Activated CD8-positive, alpha-beta memory T cell treated with anti-CD3 and anti-CD28 coated beads, Interleukin-2, amount 50 U/mL, for 24 hours (primary cell): ENCODE measurements around the gene ADAMTS13.

Experiments
- DNase-seq: peaks from one replicate; pipeline ENCODE4 v3.0.0-alpha.2; 2020; ENCODE audit errors: extremely low read depth

The ADAMTS13 gene

DNA sequence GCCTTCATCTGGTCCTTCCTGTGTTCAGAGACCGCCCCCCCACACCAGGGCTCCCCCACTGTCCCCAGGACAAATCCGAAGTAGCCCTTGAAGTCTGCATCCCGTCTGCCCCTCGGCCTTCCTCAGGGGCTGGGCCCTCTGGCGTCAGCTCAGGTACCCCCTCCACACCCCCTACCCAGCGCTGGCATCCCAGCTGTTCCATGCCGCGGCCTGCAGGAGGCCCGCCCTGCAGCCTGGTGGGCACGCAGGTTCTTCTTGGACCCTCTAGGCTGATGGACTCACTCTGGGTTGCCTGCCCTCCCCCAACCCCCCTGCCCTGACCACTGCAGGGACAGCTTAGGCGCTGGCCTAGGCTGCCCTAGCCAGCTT, 50.1 kb downstream of the ADAMTS13 start:
- DNase-seq = no peak

DNA sequence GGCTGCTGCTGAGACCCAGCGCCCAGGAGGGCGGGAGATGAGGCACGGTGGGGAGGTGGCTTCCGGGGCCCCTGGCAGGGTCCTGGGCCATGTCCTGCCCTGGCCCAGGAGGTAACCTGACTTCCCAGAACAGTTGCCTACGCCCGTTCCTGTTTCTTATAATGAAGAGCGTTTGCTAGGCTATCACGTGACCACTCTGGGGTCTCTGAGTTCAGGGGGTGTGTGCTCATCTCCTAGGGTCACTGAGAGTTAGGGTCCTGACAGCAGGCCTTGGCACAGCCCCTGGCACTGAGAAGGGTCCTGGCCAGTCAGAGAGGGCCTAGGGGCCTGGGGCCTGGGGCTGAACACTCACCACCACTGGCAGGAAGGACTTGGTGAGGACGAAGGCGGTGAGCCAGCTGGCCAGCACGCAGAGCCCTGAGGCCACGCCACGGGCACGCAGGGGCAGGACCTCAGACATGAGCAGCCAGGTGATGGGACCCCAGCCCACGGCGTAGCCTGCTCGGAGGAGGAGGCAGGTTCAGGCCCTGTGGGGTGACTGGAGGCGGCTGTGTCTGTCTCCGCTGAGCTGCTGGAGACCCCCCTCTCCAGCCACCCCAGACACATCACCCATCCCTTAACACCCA, 50.7 kb downstream of the ADAMTS13 start:
- DNase-seq = no peak

DNA sequence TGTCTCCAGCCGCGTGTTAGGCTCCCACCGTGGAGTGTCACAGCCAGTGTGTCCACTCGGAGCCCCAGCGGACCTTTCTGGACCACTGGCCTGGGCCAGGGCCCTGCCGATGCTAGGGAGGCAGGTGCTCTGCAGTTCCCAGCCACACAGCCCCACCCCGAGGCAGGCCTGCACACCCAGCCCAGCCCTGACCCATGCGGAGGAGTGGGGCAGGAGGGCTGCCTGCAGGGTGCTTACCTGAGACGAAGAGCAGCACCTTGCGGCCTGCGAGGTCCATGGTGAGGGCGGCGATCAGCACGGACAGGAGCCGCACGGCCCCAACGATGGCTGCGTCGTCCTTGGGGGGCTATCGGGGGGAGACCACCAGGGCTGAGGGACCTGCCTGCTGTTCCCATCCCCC, 51.6 kb downstream of the ADAMTS13 start:
- no peak for DNase-seq

DNA sequence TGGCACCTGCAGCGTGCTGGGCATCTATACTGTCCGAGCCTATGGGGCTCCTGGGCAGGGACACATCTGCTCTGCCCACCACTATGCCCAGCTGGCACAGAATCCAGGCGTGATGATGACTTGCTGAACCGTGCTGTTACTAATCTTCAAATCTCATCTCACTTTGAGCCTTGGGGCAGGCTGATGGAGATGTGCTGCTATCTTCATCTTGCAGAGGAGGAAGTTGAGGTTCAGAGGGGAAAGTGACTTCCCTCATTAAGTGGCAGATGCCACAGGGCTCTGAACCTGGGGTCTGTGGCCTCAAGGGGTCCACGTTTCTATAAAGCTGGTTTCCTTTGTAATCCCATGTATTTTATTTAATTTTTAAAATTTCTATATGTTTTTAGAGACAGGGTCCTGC, 52.0 kb downstream of the ADAMTS13 start:
- no peak for DNase-seq

DNA sequence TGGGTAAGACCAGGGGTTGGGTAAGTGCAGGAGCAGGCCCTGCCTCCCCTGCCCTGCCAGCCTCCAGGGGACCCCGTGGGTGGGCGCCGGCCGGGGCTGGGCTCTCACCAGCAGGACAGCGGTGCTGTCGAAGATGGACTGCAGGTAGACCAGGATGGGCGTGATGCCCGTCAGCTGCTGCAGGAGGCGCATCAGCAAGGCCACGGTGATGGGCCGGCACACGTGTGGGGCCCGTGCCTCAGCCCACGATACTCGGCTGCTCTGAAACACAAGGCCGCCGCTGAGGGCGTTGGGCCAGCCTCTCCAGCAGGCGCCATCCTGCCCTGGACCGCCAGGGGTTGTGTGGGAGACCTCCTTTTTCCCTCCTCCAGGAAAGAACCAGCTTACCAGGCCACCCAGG, 52.7 kb downstream of the ADAMTS13 start:
- DNase-seq = no peak

DNA sequence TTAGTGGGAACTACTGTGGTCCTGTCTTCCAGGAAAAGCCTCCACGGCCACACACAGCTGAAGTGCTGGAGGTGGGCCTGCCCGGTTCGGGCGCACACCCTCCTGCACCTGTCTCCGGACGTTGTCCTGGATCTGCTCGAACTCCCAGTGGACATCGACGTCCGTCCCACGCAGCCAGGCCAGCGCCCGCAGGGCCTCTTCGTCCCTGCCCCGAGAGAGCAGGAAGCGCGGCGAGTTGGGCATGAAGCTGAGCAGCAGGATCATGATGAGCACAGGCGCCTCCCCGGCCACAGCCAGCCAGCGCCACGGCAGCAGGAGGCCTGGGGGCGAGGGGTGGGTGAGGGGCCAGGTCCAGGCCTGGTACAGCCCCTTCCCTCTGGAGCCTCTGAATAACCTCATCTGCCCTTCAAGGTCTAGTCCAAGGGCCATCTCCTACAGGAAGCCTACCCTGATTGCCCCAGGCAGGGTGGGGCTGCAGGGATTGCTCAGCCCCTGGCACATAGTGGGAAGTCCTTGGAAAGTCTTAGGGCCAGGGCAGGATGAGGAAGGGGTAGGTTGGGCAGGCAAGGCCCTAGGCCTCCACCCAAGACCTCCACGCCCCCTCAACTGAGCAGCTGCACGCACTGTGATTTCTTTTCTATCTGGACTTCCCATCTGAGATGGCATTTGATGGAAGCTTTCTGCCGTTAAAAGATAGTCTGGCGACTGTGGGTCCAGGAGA, 53.3 kb downstream of the ADAMTS13 start:
- no peak for DNase-seq

DNA sequence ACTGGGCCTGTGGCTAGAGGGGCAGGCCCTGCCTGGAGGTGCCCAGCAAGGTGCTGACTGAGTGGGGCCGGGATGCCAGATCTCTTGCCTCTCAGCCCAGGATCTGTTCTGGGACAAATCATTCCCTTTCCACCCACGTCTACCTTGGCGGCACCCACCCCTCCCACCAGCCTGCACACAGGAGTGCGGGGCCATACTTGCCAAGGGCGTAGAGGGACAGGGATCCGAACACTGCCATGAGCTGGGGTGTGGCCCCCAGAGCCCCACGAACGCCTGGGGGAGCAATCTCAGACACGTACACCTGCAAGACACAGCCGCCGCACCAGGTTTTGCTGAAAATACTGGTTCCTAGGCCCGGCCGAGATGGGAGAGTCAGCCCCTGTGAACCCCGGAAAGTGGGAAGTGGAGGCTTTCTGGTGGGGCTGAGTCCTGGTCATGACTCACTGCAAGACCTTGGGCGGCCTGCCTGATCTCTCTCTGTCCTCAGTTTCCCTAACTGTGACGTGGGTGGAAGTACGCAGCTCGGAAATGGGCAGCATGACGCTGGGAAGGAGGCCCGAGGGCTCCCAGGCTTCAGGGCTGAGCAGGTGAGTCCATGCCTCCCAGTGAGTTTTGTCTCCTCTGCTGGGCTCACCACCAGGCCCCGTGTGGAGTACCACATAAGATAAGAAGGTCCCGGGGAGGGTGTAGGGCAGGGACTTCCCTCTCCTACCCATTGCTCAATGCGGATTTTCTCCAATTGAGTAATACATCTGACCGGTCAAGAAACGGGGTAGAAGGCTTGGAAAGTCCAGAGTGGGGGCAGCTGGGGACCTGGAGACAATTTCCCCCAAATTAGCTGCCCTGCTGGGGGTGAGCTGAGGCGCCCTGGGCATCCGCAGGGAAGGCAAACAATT, 54.1 kb downstream of the ADAMTS13 start:
- no peak for DNase-seq

DNA sequence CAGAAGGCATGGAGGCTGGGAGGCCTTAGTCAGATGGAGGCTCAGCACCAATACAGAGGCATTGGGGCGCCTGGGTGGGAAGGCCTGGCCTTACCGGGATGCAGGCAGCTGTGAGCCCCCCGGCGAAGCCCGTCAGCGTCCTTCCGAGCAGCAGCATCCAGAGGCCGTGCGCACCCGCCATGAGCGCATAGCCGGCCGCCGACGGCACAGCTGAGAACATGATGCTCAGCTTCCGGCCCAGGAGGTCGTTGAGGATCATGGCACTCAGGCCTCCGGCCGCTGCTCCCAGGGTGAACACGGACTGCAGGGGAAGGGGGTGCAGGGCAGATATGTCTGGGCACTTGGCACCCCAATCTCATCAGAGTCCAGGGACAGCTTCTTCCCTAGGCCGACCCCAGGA, 54.8 kb downstream of the ADAMTS13 start:
- no peak for DNase-seq

DNA sequence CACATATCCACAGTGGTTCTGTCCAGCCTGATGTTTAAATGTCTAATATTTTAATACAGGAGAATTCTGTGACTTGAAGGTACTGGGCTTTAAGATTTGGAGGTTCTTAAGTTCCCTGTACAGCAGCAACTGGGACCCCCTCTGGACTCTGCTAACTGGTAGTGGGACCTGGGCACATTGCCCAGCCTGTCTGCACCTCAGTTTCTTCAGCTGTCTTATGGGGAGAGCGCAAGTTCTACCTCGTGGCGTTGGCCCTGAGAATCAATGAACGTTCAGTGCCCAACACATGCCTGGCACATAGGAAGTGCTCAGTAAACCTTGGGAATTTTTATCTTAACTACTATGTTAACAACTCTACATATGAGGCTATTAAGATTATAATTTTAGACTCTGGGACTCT, 55.3 kb downstream of the ADAMTS13 start:
- no peak for DNase-seq

DNA sequence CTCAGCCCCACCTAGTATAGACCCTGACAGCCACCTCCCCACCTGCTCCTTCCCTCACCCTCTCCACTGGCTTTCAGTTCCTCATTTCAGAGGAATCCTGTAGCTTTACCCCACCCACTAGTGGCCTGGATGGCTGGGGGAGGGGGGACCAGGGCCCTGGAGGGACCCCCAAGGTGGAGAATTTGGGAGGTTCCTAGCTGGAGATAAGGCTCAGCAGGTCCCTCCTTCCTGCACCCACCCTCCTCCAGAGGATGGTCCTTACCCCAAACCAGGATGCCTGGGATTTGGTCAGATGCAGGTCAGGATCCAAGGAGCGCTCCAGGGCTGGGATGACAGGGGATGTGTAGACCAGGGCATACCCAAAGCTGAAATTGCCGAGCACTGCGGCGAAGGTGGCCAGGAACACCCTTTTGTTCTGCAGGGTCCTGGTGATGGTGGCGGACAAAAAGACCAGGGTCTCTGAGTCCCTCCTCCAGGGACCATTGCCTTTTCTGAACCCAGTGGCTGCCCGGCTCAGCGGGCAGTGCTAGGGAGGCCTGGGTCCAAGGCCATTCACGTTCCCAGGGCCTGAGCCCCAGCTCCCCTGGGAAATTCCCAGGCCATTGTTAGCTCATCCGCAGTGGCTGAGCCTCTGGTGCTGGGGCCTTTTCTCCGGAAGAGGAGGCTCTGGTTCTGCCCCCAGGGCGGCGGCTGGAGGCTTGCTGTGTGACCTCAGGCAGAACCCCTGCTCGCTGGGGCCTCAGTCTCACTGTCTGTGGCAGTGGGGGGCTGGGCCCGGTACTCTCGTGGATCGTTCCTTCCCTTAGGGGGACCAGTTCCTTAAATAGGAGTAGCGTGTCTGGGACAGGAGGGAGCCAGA, 56.1 kb downstream of the ADAMTS13 start:
- DNase-seq = no peak

DNA sequence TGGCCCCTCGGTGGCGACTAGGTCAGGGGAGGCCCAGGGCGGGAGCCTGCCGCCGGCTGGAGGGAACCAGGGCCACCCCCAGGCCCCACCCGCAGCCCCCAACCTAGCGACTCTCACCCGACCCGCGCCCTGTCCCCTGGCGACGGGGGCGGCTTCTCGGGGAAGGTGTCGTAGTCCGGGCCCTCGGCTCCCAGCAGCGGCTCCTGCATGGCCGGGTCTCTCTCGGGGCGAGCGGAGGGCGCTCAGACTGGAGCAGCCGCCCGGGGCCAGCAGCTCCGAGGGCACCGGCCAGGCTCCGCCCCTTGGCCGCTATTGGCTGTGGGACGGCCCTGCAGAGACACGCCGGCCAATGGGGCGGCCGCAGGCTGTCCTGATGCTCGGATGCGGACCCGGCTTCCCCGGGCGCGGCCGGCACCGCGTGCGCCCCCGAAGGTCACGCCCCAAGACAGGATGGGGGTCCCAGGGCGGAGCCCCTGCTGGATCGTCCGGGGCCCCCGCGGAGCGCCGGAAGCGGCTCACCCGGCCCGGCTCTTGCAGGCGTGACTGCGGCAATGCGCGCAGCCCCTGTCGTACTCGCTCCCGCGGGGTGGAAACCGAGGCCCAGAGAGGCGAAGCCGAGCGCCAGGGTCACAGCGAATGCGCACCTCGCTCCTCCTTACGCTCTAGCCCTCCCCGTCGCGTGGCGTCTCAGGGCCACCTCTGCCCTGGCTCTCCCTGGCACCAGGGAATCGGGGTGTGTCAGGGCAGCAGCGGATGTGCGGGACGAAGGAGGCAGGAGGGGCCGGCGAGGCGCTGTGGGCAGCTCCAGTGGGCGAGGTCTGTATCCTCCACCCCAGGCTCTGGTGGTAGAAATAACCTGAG, 56.9 kb downstream of the ADAMTS13 start, which contains the start of gene SLC2A6:
Gene SLC2A6 (minus strand): TSS at position 249 of the 861 bp plus-strand sequence. CDS start 40 bp downstream, at position 209.
- DNase-seq = peak; percentile 52

DNA sequence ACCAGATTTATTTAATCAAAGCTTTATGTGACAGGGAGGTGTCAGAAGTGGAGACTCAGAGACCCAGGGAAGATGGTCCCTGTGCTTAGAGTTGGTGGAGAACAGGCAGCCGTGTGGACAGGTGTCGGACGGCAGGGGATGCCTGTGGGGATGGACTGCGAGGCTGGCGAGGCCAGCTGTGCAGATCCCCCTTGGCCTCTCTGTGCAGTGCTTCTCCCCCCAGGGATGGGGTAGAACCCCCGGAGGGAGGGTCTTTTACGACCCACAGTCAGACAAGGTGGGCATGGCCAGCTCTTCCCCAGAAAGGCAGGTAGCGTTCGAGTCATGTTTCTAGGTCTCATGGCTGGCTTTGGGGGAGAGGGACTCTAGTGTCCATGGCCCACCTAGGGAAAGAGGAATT, 61.4 kb downstream of the ADAMTS13 start:
- no peak for DNase-seq

DNA sequence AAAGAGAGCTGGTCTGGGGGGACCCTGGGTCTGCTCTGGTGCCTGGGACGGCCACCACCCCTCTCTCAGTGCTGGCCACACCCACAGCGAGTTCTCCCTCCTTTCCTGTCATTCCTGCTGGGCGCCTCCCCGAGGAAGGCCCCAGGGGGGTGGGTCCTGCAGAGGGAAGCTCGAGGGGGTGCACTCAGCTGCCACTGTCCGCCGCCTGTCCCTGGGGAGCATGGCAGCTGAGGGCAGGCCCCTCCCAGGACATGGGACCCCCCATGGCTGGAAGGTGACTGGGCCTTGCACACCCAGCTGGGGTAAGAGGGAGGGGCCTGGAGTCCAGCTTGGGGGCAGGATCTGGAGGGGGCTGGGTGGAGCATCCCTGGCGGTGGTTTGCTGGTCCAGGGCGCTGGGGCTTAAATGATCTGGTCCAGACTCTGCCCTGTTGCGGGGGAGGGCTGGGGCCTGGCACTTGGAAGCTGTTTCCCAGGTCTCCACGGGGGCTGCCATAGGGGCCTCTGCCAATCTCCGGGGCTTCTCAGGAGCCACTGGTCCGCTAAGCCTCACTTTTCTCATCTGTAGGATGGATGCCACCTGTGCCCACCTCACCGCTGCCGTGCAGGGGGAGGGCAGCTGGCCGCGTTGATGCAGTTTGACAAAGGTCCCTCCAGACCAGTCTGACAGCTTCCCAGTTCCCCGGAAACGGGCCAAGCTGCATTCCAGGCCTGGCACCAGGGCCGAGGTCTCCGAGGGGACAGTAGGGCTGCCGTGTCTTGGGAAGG, 62.7 kb downstream of the ADAMTS13 start:
- DNase-seq = no peak

DNA sequence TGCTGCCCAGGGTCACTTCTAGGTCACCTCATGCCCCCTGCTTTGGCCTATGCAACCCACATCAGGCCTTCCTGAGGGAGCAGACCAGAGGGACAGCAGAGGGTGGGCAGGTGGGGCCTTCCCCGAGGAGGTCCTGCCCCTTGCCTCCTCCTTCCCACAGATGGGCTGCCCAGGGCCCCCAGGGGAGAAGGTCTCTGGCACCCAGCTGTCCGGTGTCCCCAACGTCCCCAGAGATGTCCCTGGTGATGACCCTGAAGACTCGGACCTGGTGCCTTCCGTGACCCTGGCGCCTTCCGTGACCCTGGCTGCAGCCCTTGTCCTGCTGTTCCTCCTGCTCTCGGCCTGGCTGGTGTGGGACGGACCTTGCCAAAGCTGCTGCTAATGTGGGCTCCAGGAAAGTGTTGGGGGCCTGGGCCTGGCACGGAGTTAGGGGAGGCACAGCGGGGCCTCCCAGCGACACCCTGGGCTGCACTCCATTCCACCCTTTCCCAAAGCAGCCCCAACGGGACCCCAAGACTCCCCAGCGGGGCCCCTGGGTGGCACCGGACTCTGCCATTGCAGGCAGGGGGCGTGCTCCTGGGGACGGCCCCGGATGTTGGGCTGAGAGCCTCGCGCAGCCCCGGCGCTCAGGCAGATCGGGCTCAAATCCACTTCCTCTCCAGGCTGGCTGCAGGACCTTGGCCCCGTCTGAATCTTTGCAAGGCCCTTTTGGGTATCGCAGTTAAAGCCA, 63.5 kb downstream of the ADAMTS13 start:
- DNase-seq = no peak

DNA sequence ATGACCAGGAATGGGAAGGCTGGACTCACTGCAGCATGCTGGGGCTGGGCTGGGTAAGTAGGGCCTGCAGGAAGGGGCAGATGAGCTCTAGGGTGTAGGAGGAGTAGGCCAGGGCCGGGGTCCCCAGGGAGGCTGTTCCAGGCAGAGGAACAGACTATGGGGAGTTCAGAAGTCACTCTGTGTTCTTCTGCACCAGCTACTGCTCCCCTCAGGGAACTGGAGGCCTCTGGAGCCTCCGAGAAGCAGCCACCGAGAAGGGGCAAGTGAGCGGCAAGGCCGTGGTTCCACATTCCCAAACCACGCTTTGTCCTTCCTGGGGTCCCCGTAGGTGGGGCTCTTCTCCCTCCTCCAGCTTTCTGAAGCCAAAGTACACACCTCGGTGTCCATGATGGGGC, 65.2 kb downstream of the ADAMTS13 start:
- DNase-seq = no peak

DNA sequence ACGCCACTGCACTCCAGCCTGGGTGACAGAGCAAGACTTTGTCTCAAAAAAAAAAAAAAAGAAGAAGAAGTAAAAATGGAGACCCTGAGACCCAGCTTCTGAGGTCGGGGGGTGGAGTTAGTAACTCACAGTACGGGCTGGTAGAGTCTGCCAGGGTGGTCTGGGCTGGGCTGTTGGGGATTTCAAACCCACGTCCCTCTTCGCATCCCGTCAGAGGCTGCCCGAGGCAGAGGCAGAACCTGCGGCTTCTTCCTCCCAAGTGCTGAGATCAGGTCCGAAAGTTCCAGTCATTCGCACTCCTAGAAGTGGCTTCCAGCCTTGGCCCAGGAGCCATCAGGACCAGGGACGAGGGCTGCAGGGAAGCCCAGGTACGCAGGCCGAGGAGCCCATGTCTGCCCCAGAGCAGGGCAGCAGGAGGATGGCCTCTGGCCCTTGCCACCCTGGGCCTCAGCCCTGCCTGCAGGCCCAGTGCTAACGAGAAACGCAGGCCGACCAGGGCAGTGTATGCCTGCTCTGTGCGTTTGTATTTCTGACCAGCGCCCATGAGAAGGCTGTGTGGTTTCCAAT, 66.6 kb downstream of the ADAMTS13 start:
- DNase-seq = no peak

DNA sequence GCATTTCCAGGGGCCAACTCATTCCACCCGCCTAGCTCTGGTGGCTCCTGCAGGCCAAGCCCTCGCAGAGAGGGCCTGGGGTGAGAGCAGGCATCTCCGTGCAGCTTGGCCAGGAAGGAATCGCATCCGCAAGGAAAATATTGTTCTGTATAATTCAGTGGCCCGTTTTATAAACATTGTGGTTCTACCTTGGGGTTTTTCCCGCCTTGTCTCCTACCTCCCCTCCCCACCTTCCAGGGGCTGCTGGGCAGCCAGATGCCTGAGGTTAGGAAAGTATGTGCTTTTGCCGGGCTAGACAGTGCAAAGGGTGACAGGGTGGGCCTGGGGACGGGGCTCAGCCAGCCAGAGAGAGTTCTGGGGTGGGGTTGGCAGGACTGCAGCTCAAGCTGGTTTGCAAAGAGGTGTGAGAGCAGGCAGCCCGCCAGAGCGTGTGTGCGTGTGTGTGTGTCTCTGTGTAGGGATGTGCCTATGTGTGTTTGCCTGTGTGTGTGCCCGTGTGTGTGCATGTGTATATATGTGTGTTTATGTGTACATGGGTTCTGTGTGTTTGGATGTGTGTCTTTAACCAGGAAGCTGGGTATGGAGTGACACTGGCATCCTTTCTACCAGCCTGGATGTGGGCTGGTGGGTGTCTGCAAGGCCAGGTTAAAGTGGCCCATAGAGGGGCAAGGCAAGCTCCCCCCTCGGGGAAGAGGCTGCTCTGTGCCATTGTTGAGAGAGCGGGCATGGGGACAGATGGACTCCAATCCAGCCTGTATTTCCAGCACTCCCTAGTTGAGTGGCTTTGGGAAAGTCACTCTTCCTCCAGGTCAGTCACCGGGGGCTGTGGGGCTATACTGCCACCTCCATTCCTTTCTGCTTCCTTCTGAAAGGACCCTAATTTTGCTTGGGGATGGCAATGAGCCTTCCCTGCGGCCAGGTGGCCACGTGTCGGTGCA, 67.4 kb downstream of the ADAMTS13 start:
- no peak for DNase-seq

DNA sequence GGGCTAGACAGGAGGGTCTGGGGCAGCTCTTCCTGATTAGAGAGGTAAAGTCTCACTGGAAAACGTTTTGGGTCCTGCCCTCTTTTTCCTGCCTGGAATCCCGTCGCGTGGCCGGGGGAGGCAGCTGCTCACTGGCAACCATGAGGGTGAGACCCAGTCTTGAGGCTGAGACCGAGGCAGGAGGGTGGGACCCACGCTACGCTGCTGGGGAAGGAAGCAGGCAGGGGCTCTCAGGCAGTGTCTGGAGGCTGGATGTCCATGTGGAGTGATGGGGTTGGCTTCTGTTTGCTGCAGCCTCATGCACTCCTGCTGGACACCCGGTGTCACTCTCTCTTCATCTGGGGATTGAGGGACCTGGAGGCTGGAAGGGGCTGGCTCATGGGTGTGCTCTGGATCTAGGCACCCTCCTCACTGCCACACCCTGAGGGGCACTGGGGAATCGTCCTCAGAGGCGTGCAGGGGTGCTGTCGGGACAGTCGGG, 68.1 kb downstream of the ADAMTS13 start:
- DNase-seq = no peak
